GM12891 (cell line): ENCODE measurements around the gene BOK.
A peak's percentile ranks its signal among the peaks of the same experiment; 100 is the strongest.

Experiments used
- DNase-seq: peaks from one replicate; pipeline ENCODE4 v3.0.0; 2011; ENCODE audit warnings: low spot score; ENCODE audit not compliant: insufficient read length
- FAIRE-seq: peaks from 2 replicates; lab custom pipeline; 2011; peaks lifted over from hg19 to GRCh38; lab: Jason Lieb, UNC
- PAX5 ChIP-seq: IDR thresholded peaks from 2 replicates; pipeline ENCODE4 v1.6.1; 2011; ENCODE audit warnings: low read length, moderate library complexity, mild to moderate bottlenecking; ENCODE audit not compliant: insufficient read depth, severe bottlenecking
- POLR2A ChIP-seq: IDR thresholded peaks from 2 replicates; pipeline ENCODE4 v1.6.1; 2011; ENCODE audit warnings: low read depth, low read length, control low read depth
- POLR2AphosphoS5 ChIP-seq: IDR thresholded peaks from 2 replicates; pipeline ENCODE4 v1.6.1; 2011; ENCODE audit warnings: low read depth, low read length, control low read depth
- POU2F2 ChIP-seq: IDR thresholded peaks from 2 replicates; pipeline ENCODE4 v1.6.1; 2011; ENCODE audit warnings: low read depth, mild to moderate bottlenecking, control low read depth, low read length, moderate library complexity
- SPI1 ChIP-seq: IDR thresholded peaks from 2 replicates; pipeline ENCODE4 v1.6.1; 2011; ENCODE audit warnings: low read depth, low read length, control low read depth
- TAF1 ChIP-seq: IDR thresholded peaks from 2 replicates; pipeline ENCODE4 v1.6.1; 2011; ENCODE audit warnings: low read depth, low read length, control low read depth

The BOK gene

GRCh38 chr2:241613017-241613780 is 54.7 kb downstream of the BOK start:
- no peak for DNase-seq
- no peak for FAIRE-seq
- TF ChIP-seq TAF1 (no peak), POU2F2 (no peak), SPI1 (no peak), PAX5 (no peak), POLR2AphosphoS5 (no peak), POLR2A (no peak)

- FAIRE-seq: no peak
- no peak for TF ChIP-seq SPI1
- no peak for TF ChIP-seq POLR2A
- no peak for TF ChIP-seq TAF1
- TF ChIP-seq POU2F2: no peak
- no peak for TF ChIP-seq PAX5
- TF ChIP-seq POLR2AphosphoS5: no peak
- no peak for DNase-seq
These were observed 56.5 kb downstream of the BOK start for GRCh38 chr2:241615041-241615440.

- DNase-seq (no peak), FAIRE-seq (no peak)
- TF ChIP-seq POLR2A: no peak
- no peak for TF ChIP-seq POLR2AphosphoS5
- no peak for TF ChIP-seq POU2F2
- TF ChIP-seq SPI1: no peak
These were observed 57.0 kb downstream of the BOK start for GRCh38 chr2:241615522-241616052.

- TF ChIP-seq POLR2AphosphoS5 (no peak), SPI1 (no peak), POLR2A (no peak), TAF1 (no peak), PAX5 (no peak), POU2F2 (no peak)
- FAIRE-seq (no peak), DNase-seq (no peak)
These were observed 57.9 kb downstream of the BOK start for GRCh38 chr2:241616168-241617125.

- FAIRE-seq (peak; percentile 92), DNase-seq (peak; percentile 49)
- peak; percentile 49 for TF ChIP-seq SPI1
- no peak for TF ChIP-seq POLR2A
- TF ChIP-seq TAF1: 0 out of 2 replicates have a peak, but pooled peaks have one; percentile 18
These were observed 59.0 kb downstream of the BOK start for GRCh38 chr2:241617431-241618154.

- TF ChIP-seq POLR2AphosphoS5 (no peak), TAF1 (no peak), POLR2A (no peak)
- FAIRE-seq (no peak), DNase-seq (no peak)
These were observed 59.8 kb downstream of the BOK start for GRCh38 chr2:241618296-241618805.

GRCh38 chr2:241618829-241619228 is 60.3 kb downstream of the BOK start:
- no peak for FAIRE-seq
- TF ChIP-seq TAF1 (no peak), SPI1 (no peak), POU2F2 (no peak), POLR2AphosphoS5 (no peak), POLR2A (no peak), PAX5 (no peak)

GRCh38 chr2:241619597-241620418 is 61.3 kb downstream of the BOK start:
- FAIRE-seq (peak; percentile 41), DNase-seq (no peak)
- no peak for TF ChIP-seq POU2F2
- TF ChIP-seq POLR2A: no peak
- TF ChIP-seq TAF1: no peak
- TF ChIP-seq PAX5: no peak
- no peak for TF ChIP-seq POLR2AphosphoS5
- TF ChIP-seq SPI1: no peak

More at GRCh38 chr2:241618829-241619228, 60.3 kb downstream of the BOK start:
- DNase-seq: no peak
